Measurements from ENCODE around the gene MECP2. TPM values are rescaled to one million over a fixed set of nuclear protein-coding genes. Genes with fewer than 3 reads are reported as not detected.

MECP2 gene
- total RNA-seq, 1 donor from 2014 or later: 57.8 TPM

- H3K4me1 Mint-ChIP-seq: no peaks in the 10 kb centered on the region
- peaks cover 3% of the 10 kb centered on the region for H3K9me3 Mint-ChIP-seq
- no peak overlapping the region for H3K27ac Mint-ChIP-seq
Measured at GRCh38 chrX:154028502-154029184, 68.9 kb downstream of the MECP2 start.

DNA sequence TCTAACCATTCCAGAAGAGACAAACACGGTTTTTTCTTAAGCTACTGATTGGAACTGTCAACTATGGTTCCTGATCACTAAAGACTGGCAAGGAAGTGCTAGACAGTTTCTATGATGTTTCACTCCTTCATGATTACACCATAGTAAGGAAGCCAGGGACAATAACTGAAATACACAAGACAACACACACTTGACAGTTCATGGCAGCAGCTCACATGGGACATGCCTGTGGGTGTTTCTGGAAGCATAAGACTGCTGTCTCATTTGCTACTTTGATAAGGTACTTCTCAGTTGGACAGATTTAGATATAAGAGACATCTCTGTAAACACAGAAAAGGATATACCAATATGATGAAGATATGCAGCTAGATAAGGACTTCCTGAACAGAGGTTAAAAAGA is 69.5 kb downstream of the MECP2 start:
- Mint-ChIP-seq H3K27ac (no peak overlapping the region), H3K9me3 (peaks cover 6% of the 10 kb centered on the region), H3K36me3 (peaks cover 13% of the 10 kb centered on the region), H3K4me1 (peaks cover 3% of the 10 kb centered on the region), H3K27me3 (ENCODE audit: low read depth) (no peaks in the 10 kb centered on the region), H3K4me3 (no peak overlapping the region)
- DNase-seq (ENCODE audit: low spot score in 2 of 2, unreplicated experiment in 2 of 2): no peak
- TF ChIP-seq CTCF (IDR thresholded peaks at IDR 0.05; ENCODE audit: unreplicated experiment): no peak

More at GRCh38 chrX:154028502-154029184, 68.9 kb downstream of the MECP2 start:
- no peak overlapping the region for H3K4me3 Mint-ChIP-seq
- no peaks in the 10 kb centered on the region for H3K27me3 Mint-ChIP-seq (ENCODE audit: low read depth)
- no peak for DNase-seq (ENCODE audit: low spot score in 2 of 2, unreplicated experiment in 2 of 2)
- peaks cover 11% of the 10 kb centered on the region for H3K36me3 Mint-ChIP-seq
- TF ChIP-seq CTCF (IDR thresholded peaks at IDR 0.05; ENCODE audit: unreplicated experiment): no peak

DNA sequence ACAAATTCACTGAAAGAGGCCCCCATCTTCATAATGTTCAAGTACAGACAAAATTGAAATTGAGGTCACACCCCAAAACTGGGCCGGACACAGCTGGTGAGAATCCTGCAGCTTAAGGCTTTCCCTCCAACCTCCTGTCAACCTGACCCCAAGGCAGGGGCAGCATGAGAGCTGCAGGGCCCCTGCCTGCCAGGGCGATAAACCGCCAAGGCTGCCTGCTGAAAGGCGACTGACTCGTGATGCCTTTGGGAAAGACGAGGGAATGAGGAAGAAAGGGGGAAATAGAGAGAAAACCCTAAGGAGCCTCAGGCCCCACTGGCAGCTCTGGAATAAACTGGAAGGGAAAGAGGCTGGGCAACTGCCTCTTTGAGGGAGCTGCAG is 70.5 kb downstream of the MECP2 start:
- TF ChIP-seq CTCF (IDR thresholded peaks at IDR 0.05; ENCODE audit: unreplicated experiment): no peak
- H3K27me3 Mint-ChIP-seq (ENCODE audit: low read depth): no peaks in the 10 kb centered on the region
- peaks cover 12% of the 10 kb centered on the region for H3K36me3 Mint-ChIP-seq
- no peak for DNase-seq (ENCODE audit: low spot score in 2 of 2, unreplicated experiment in 2 of 2)
- no peak overlapping the region for H3K4me3 Mint-ChIP-seq
- peaks cover 7% of the 10 kb centered on the region for H3K9me3 Mint-ChIP-seq
- peaks cover 7% of the 10 kb centered on the region for H3K4me1 Mint-ChIP-seq
- no peak overlapping the region for H3K27ac Mint-ChIP-seq

DNA sequence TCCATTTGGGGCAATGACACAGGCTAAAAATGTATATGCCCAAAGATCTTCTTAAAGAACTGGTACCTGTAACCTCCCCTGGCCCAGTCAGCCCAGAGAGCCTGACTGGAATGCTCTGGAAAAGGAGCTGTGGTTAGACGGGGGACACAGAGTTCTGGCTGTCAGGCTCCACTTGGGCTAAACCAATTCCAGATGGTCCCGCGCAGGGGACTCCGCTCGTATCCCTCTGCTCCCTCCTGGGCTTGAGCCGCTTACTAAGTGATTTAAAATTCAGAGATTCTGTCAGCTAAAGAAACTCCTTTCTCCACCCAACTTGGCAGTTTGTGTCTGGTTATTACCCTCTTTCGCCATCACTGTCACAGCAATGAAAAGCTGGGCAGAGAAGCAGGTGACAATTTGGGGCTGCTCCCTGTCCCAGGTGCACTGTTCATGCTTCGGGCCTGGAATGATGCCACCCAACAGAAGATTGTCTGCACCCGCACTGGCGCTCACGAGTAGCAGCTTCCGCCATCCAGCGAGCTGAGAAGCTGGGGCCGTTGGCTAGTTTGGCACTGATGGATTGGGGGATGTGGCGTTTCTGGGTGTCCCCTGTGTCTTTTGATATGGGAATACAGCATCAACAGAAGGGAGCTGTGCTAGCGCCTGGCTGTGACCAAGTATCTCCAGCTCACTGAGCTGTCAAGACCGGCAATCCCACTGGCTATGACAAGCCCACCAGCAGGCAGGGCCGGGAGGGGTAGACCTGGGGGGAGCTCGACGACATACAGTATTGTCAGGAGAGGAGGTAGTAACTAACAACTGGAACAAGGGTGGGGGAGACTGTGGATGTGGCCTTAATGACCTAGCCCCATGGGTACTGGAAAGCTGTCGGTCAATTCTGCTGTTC is 71.1 kb downstream of the MECP2 start:
- Mint-ChIP-seq H3K9me3 (peaks cover 7% of the 10 kb centered on the region), H3K4me1 (peaks cover 7% of the 10 kb centered on the region), H3K27ac (no peak overlapping the region), H3K27me3 (ENCODE audit: low read depth) (no peaks in the 10 kb centered on the region), H3K36me3 (peaks cover 9% of the 10 kb centered on the region), H3K4me3 (no peak overlapping the region)
- DNase-seq (ENCODE audit: low spot score in 2 of 2, unreplicated experiment in 2 of 2): no peak
- TF ChIP-seq CTCF (IDR thresholded peaks at IDR 0.05; ENCODE audit: unreplicated experiment): no peak

- H3K4me3 Mint-ChIP-seq: no peak overlapping the region
- H3K27me3 Mint-ChIP-seq (ENCODE audit: low read depth): no peaks in the 10 kb centered on the region
- H3K9me3 Mint-ChIP-seq: peaks cover 7% of the 10 kb centered on the region
- peaks cover 10% of the 10 kb centered on the region for H3K4me1 Mint-ChIP-seq
- TF ChIP-seq CTCF (IDR thresholded peaks at IDR 0.05; ENCODE audit: unreplicated experiment): no peak
- no peak for DNase-seq (ENCODE audit: low spot score in 2 of 2, unreplicated experiment in 2 of 2)
- peaks cover 7% of the 10 kb centered on the region for H3K36me3 Mint-ChIP-seq
- H3K27ac Mint-ChIP-seq: no peak overlapping the region
Measured at GRCh38 chrX:154025230-154025629, 72.3 kb downstream of the MECP2 start.

All from mesothelial cell of epicardium (in vitro differentiated cells).